GM21717 (cell line): Measurements from ENCODE around the gene SSH2.

ENCODE experiments used
- ATAC-seq: cut with Tn5 transposase; IDR thresholded peaks from one replicate; pipeline ENCODE4 v1.9.1; 2021; ENCODE audit warnings: mild to moderate bottlenecking, moderate library complexity; ENCODE audit not compliant: unreplicated experiment

Gene SSH2

DNA sequence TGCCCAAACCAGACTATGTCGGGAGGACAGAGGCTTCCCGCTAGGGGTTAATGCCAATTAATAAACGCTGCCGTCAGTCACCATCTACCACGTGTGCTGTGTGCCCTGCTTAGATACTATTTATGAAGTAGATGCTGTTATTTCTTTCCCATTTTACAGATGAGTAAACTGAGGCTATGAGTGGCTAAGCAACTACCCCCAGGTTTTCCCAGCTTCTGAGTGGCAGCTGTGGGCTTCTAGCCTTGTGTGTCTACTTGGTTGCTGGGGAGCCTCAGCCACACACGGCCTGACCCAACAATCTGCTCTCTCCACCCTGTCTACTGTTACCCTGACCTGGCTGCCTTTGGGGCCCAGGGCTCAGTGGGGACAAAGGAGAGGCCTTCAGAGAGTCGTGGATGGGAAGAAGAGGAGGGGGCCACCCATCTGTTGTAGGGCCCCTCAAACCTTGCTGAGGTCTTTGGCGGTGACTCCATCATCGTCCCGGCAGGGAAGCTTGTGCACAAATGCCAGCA is 347.7 kb downstream of the SSH2 start:
- no peak for ATAC-seq

DNA sequence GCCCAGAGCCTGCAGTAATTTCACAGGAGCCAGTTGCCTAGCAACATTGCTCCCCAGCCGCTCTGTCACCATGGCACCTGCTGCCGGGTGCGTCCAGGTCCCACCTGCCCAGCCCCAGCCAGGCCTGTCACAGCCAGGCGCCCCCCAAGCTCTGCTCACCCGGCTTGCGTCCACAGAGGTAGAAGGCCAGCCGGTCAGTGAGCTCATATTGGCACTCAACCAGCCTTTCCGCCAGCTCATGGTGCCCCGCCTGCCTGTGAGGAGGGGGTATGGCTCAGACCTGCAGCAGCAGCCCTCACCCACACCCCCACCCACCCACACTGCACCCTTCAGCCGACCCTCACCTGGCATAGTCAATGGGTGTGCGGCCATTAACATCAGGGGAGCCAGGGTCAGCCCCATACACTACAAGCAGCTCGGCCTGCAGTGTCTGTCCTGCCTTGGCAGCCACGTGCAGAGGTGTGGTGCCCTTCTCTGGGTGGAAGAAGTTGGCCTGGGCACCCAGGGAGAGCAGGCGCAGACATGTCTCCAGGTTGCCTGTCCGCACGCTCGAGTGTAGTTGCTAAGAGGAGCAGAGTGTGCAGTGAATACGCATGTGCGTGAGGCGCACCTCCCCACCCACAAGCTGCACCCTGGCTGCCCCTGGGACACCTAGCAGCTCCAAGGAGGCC is 348.3 kb downstream of the SSH2 start:
- ATAC-seq, result no peak

DNA sequence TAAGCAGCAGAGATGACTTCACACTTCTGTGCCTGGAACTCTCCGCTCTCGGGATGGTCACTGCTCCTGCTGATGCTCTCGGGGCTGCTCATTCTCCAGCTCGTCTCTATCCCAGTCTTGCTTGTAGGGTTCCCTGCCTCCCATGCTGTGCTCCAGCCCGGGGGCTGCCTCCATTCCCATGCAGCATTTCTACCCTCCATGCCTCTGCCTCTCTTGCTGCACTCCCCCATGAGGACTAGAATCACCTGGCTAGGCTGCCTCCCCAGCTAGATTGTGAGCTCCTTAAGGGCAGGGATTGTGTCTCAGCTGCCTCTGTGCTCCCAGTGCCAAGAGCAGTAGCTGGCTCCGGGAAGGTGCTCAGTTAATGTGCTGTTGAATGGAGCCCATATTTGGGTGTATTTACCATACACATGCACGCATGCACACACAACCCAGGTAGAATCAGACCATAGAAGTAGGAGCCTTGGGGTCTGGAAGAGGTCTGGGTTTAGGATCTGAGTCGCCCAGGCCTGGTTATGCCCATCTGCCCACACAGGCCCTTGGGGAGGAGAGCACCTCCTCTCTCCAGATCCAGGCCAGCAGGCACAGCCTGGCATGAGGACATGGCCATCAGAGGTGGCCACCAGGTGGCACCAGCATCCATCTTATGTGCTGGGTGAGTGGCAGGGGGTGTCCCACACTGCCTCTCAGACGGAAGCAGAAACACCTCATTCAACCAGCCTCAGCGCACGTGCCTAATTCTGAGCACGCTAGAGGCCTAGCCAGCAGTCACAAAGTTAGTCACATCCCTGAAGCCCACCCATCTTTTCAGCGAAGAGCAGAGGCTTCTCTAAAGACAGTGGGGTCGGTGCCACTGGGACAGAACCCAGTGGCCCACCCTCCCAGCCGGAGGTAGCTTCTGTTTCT is 349.9 kb downstream of the SSH2 start:
- peak; percentile 56 for ATAC-seq

DNA sequence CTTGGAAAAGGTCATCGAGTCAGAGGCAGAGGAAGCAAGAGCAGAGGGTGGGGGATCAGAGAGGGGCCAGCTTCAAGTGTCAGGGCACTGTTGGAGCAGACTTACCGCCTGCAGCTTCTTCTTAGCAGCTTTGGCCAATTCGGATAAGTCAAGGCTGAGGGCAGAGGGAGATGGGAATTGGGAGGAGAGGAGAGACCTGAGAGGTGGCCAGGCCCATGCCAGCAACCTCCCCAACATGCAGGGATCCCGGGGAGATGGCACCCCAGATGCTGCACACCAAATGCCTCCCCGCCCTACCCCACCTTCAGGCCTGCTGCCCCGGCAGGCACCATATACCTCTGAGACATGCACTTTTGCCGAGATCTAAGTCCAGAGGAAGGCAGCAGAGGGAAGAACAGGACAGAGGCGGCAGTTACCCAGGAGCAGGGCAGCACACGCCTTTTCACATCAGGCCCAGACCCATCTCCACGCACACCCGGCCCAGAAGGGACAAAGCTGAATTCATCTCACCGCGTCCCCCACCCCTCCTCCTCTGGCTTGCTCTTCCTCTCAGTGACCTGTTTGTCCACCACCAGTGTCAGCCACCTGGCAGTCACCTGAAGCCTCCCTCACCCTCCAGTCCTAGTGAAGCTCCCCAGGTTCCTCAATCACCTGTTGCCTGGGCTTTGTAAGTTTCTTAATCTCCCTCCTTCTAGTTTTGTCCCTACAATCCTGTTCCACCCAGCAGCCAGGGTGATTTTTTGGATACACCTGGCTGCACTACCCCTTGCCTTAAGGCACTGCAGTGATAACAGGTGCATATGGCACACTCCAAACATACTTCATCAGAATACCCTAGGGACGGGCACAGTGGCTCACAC is 351.2 kb downstream of the SSH2 start:
- no peak for ATAC-seq

DNA sequence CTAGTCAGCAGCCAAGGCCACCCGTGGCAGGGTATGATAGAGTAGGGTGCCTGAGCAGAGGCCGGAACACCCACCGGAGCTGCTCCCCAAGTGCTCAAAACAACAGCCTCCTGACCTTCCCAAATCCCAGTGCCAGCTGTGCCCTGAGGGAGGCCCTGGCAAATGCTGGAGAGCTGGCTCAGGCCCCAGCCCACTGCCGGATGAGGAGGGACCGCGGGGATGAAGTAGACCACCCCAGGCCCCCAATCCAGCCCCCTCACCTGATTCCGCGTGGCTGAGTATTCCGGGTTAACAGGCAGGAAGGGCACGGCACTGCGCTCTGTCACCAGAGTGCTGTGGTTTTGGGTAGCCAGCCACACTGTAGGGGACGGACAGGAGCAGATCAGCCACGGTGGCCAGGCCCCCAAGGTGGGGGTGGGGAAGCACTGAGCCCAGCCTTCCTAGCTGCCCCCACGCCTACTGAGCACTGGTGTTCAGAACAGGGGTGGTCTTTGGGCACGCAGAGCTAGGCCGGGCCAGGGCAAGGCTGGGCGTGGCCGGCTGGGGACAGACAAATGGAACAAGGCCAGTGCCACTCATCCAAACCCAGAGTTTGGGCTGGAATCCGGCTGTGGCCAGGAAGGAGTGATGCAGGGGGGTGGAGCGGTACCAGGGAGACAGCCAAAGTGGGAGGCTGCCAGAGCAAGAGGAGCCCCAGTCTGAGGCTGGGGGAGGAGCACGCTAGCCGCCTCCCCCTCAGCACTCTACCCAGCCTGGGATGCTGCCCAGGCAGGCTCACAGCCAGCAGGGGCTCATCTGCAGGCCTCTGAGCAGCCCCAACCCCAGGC is 352.4 kb downstream of the SSH2 start:
- no peak for ATAC-seq

DNA sequence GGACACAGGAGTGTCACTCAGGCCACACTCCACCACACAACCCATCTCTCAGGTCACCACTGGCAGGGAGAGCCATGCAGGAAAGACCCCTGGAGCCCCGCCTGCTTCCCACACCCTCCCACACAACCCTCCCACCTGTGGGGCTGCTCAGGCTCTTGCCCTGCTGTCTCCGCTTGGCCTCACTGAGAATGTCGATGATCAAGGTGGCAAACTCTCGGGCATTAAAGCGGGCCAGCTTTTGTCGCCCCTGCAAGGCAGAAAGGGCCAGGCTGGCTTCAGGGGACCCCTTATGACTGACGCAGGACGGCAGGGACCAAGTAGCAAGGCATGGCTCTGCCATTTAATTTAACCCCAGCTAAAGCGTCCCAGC is 353.0 kb downstream of the SSH2 start:
- ATAC-seq, result no peak

DNA sequence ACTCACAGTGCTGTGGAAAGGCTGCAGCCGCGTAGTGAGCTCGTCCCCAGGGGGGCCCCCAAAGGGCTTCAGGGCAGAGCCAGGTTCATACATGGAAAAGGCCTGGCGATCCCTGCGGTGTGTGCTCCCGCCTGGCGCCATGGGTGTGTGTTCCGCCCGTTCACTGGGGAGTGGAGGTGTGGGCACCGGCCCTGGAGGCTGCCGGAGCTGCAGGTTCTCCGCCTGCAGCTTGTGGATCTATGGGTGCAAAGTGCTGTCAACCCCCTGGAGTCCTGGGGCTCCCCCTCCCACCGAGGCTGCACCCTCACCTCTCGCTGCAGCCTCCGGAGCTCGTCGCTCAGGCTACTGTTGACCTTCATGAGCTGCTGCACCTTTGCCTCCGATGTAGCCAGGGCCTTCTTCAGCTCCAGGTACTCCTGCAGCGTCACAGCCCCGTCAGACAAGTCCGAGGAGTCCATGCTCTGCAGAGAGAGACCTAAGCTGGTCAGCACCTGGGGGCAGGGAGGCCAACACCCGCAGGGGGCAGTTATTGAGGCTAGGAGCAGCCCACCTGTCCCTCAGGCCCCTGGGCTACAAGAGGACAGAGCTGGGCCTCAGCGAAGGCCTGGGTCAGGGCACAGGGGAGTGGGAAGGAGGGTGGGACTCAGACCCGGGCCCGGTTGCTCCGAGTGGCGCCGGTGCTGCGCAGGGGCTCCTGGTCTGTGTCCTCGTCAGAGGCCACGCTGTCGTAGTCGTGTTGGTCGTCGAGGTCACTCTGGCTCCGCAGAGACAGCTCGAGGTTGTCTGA is 353.6 kb downstream of the SSH2 start:
- ATAC-seq, result no peak
